ENCODE measurements around the gene EFNA2.

EFNA2 gene

GRCh38 chr19:1312767-1313694 lies 27.4 kb downstream of the EFNA2 start:
- Histone ChIP-seq H3F3A (ENCODE audit: low read depth) (no peaks in the 10 kb centered on the region), H3K9me2 (replicated peaks; ENCODE audit: low read depth, low read length) (no peaks in the 10 kb centered on the region), H2AFZ (ENCODE audit: low read length) (no peak overlapping the region), H4K20me1 (ENCODE audit: insufficient read depth, low read length, poor library complexity, severe bottlenecking) (no peaks in the 10 kb centered on the region), H3K4me1 (ENCODE audit: insufficient read depth, low read length, poor library complexity, severe bottlenecking) (no peaks in the 10 kb centered on the region), H3K36me3 (ENCODE audit: insufficient read depth, low read length) (no peaks in the 10 kb centered on the region), H3K27me3 (ENCODE audit: insufficient read depth, low read length, poor library complexity, severe bottlenecking) (no peaks in the 10 kb centered on the region), H3K4me3 (ENCODE audit: low read length, poor library complexity, severe bottlenecking) (no peak overlapping the region), H3K4me2 (ENCODE audit: low read depth, low read length, poor library complexity, severe bottlenecking) (no peak overlapping the region), H3K9ac (ENCODE audit: low read depth, low read length, poor library complexity, severe bottlenecking) (no peak overlapping the region), H3K9me3 (ENCODE audit: insufficient read depth, low read depth, low read length) (no peaks in the 10 kb centered on the region), H3K79me2 (ENCODE audit: insufficient read depth, low read length) (no peaks in the 10 kb centered on the region)
- no peak for TF ChIP-seq EZH2phosphoT487 (IDR thresholded peaks at IDR 0.05; ENCODE audit: borderline replicate concordance)
- no peak for TF ChIP-seq CTCF (conservative IDR thresholded peaks at IDR 0.05; ENCODE audit: low read length)

- Histone ChIP-seq H3K4me2 (ENCODE audit: low read depth, low read length, poor library complexity, severe bottlenecking) (no peak overlapping the region), H3K36me3 (ENCODE audit: insufficient read depth, low read length) (no peaks in the 10 kb centered on the region), H3F3A (ENCODE audit: low read depth) (no peaks in the 10 kb centered on the region), H3K9ac (ENCODE audit: low read depth, low read length, poor library complexity, severe bottlenecking) (no peak overlapping the region), H3K79me2 (ENCODE audit: insufficient read depth, low read length) (no peaks in the 10 kb centered on the region), H3K9me2 (replicated peaks; ENCODE audit: low read depth, low read length) (no peaks in the 10 kb centered on the region), H4K20me1 (ENCODE audit: insufficient read depth, low read length, poor library complexity, severe bottlenecking) (no peaks in the 10 kb centered on the region), H2AFZ (ENCODE audit: low read length) (no peak overlapping the region), H3K4me1 (ENCODE audit: insufficient read depth, low read length, poor library complexity, severe bottlenecking) (no peaks in the 10 kb centered on the region), H3K27me3 (ENCODE audit: insufficient read depth, low read length, poor library complexity, severe bottlenecking) (no peaks in the 10 kb centered on the region), H3K9me3 (ENCODE audit: insufficient read depth, low read depth, low read length) (no peaks in the 10 kb centered on the region), H3K4me3 (ENCODE audit: low read length, poor library complexity, severe bottlenecking) (no peak overlapping the region)
- TF ChIP-seq CTCF (conservative IDR thresholded peaks at IDR 0.05; ENCODE audit: low read length) (no peak), EZH2phosphoT487 (IDR thresholded peaks at IDR 0.05; ENCODE audit: borderline replicate concordance) (no peak)
Observed at GRCh38 chr19:1313695-1314613, 28.3 kb downstream of the EFNA2 start.

GRCh38 chr19:1315470-1316166 lies 29.9 kb downstream of the EFNA2 start:
- Histone ChIP-seq H3K9me2 (replicated peaks; ENCODE audit: low read depth, low read length) (no peaks in the 10 kb centered on the region), H3K4me3 (ENCODE audit: low read length, poor library complexity, severe bottlenecking) (no peak overlapping the region), H4K20me1 (ENCODE audit: insufficient read depth, low read length, poor library complexity, severe bottlenecking) (no peaks in the 10 kb centered on the region), H3K36me3 (ENCODE audit: insufficient read depth, low read length) (no peaks in the 10 kb centered on the region), H3K79me2 (ENCODE audit: insufficient read depth, low read length) (no peaks in the 10 kb centered on the region), H3K27me3 (ENCODE audit: insufficient read depth, low read length, poor library complexity, severe bottlenecking) (no peaks in the 10 kb centered on the region), H3K4me1 (ENCODE audit: insufficient read depth, low read length, poor library complexity, severe bottlenecking) (no peaks in the 10 kb centered on the region), H3K9me3 (ENCODE audit: insufficient read depth, low read depth, low read length) (no peaks in the 10 kb centered on the region), H3F3A (ENCODE audit: low read depth) (no peaks in the 10 kb centered on the region), H3K9ac (ENCODE audit: low read depth, low read length, poor library complexity, severe bottlenecking) (no peak overlapping the region), H2AFZ (ENCODE audit: low read length) (no peak overlapping the region), H3K4me2 (ENCODE audit: low read depth, low read length, poor library complexity, severe bottlenecking) (no peak overlapping the region)
- TF ChIP-seq EZH2phosphoT487 (IDR thresholded peaks at IDR 0.05; ENCODE audit: borderline replicate concordance) (no peak), CTCF (conservative IDR thresholded peaks at IDR 0.05; ENCODE audit: low read length) (peak; percentile 45)
